DND-41 (cell line): ENCODE results near the gene NISCH.

Source experiments
- ATAC-seq: fragments of 200-7000 bp; cut with Tn5 transposase; 3 replicates; pipeline ENCODE4 v1.9.1; 2021; ENCODE audit warnings: low read depth; ENCODE audit not compliant: insufficient read depth
- DNase-seq: peaks from one replicate; pipeline ENCODE4 v3.0.0-alpha.2; 2020
- H2AFZ ChIP-seq: 2 replicates; pipeline ENCODE4 v1.6.0; 2012; ENCODE audit warnings: low read depth, low read length
- H3K27ac ChIP-seq: 2 replicates; pipeline ENCODE4 v1.5.1; 2012; ENCODE audit warnings: low read length, inconsistent platforms
- H3K27me3 ChIP-seq: fragments of 200-600 bp; sonication (generic); 2 replicates; pipeline ENCODE4 v1.6.0; 2012; ENCODE audit warnings: low read length, mild to moderate bottlenecking, inconsistent platforms; ENCODE audit not compliant: insufficient read depth, poor library complexity
- H3K36me3 ChIP-seq: 2 replicates; pipeline ENCODE4 v1.5.1; 2012; ENCODE audit warnings: low read length, inconsistent platforms; ENCODE audit not compliant: insufficient read depth
- H3K4me1 ChIP-seq: 2 replicates; pipeline ENCODE4 v1.5.1; 2012; ENCODE audit warnings: mild to moderate bottlenecking, low read length; ENCODE audit not compliant: insufficient read depth
- H3K4me2 ChIP-seq: 2 replicates; pipeline ENCODE4 v1.6.0; 2012; ENCODE audit warnings: mild to moderate bottlenecking, moderate library complexity, low read length, inconsistent platforms; ENCODE audit not compliant: insufficient read depth
- H3K4me3 ChIP-seq, 2 experiments: fragments of 200-600 bp in 1 of 2; shearing (Covaris generic) in 1 of 2; 2 replicates each; pipeline ENCODE4 v1.5.1; 2012 to 2016; ENCODE audit warnings: inconsistent platforms in 2 of 2, low read length in 2 of 2, mild to moderate bottlenecking in 2 of 2, low read depth in 1 of 2, moderate library complexity in 1 of 2
- H3K79me2 ChIP-seq: 2 replicates; pipeline ENCODE4 v1.6.0; 2012; ENCODE audit warnings: low read length, inconsistent platforms; ENCODE audit not compliant: insufficient read depth
- H3K9ac ChIP-seq: 2 replicates; pipeline ENCODE4 v1.6.0; 2012; ENCODE audit warnings: low read depth, mild to moderate bottlenecking, inconsistent platforms, low read length, moderate library complexity
- H3K9me3 ChIP-seq: 2 replicates; pipeline ENCODE4 v1.5.1; 2012; ENCODE audit warnings: low read length, moderate library complexity, mild to moderate bottlenecking, inconsistent platforms; ENCODE audit not compliant: insufficient read depth, severe bottlenecking
- H4K20me1 ChIP-seq: 2 replicates; pipeline ENCODE4 v1.6.0; 2012; ENCODE audit warnings: low read length; ENCODE audit not compliant: insufficient read depth
- EZH2 ChIP-seq: IDR thresholded peaks from 3 replicates; pipeline ENCODE4 v1.6.1; 2012; ENCODE audit warnings: borderline replicate concordance, low read depth, mild to moderate bottlenecking, moderate library complexity, low read length, inconsistent platforms; ENCODE audit not compliant: severe bottlenecking
- TF ChIP-seq, protein P1 (sequence below): IDR thresholded peaks from 2 replicates; pipeline ENCODE4 v1.5.1; 2012; ENCODE audit warnings: borderline replicate concordance, low read length, moderate library complexity, mild to moderate bottlenecking; ENCODE audit not compliant: poor library complexity, severe bottlenecking; ENCODE audit errors: extremely low read depth

Gene NISCH

DNA sequence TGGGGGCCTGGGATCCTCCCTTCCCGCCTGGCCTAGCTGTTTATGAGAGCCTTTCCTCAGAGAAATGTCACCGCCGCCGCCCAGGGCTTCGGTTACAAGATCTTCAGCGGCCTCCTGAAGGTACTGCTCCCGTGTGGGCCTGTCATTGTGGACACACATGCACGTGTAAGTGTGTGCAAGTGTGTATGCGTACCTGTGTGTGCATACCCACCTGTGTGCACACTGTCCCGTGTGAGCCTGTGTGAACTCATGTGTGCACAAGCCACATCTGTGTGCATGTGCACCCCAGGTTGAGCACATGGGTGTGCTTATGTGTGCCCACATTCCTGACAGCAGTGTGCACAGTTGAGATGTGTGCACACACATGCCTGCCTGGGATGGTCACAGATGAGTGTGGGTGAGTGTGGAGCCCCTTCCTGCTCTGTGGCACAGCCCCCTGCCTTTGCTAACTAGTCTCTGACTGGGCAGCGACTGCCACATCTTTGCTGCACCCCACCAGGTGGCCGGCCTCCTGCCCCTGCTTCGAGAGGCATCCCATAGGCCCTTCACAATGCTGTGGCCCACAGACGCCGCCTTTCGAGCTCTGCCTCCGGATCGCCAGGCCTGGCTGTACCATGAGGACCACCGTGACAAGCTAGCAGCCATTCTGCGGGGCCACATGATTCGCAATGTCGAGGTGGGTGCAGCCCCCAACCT lies 64.2 kb downstream of the NISCH start:
- TF ChIP-seq, protein P1, sequence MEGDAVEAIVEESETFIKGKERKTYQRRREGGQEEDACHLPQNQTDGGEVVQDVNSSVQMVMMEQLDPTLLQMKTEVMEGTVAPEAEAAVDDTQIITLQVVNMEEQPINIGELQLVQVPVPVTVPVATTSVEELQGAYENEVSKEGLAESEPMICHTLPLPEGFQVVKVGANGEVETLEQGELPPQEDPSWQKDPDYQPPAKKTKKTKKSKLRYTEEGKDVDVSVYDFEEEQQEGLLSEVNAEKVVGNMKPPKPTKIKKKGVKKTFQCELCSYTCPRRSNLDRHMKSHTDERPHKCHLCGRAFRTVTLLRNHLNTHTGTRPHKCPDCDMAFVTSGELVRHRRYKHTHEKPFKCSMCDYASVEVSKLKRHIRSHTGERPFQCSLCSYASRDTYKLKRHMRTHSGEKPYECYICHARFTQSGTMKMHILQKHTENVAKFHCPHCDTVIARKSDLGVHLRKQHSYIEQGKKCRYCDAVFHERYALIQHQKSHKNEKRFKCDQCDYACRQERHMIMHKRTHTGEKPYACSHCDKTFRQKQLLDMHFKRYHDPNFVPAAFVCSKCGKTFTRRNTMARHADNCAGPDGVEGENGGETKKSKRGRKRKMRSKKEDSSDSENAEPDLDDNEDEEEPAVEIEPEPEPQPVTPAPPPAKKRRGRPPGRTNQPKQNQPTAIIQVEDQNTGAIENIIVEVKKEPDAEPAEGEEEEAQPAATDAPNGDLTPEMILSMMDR, result no peak
- no peak overlapping the region for H2AFZ ChIP-seq
- H4K20me1 ChIP-seq, result no peaks in the 10 kb centered on the region; the same call in 1 of the 2 replicates
- H3K79me2 ChIP-seq, result no peaks in the 10 kb centered on the region
- H3K36me3 ChIP-seq, result no peaks in the 10 kb centered on the region
- no peaks in the 10 kb centered on the region for H3K4me1 ChIP-seq
- H3K27me3 ChIP-seq, result no peaks in the 10 kb centered on the region
- H3K9ac ChIP-seq, result no peak overlapping the region
- no peaks in the 10 kb centered on the region for H3K9me3 ChIP-seq
- no peak for DNase-seq
- no peak overlapping the region for H3K27ac ChIP-seq
- no peak for ATAC-seq
- H3K4me3 ChIP-seq, result no peak overlapping the region
- no peak overlapping the region for H3K4me2 ChIP-seq

DNA sequence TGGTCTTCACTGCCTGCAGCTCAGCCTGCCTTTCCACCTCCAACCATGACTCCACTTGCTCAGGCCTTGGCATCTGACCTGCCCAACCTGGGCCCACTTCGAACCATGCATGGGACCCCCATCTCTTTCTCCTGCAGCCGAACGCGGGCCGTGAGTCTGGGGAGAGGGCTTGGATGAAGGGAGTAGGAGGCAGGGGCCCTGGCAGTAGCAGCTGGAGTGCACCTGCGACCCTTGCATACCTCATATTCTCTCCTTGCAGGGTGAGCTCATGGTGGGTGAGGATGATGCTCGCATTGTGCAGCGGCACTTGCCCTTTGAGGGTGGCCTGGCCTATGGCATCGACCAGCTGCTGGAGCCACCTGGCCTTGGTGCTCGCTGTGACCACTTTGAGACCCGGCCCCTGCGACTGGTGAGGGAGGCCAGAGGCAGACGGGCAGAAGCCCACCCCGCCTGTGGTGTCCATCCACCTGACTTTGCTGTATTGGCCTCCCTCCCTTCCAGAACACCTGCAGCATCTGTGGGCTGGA lies 64.8 kb downstream of the NISCH start:
- Histone ChIP-seq H3K79me2 (no peaks in the 10 kb centered on the region), H3K4me3 (no peak overlapping the region), H3K4me1 (no peaks in the 10 kb centered on the region)

DNA sequence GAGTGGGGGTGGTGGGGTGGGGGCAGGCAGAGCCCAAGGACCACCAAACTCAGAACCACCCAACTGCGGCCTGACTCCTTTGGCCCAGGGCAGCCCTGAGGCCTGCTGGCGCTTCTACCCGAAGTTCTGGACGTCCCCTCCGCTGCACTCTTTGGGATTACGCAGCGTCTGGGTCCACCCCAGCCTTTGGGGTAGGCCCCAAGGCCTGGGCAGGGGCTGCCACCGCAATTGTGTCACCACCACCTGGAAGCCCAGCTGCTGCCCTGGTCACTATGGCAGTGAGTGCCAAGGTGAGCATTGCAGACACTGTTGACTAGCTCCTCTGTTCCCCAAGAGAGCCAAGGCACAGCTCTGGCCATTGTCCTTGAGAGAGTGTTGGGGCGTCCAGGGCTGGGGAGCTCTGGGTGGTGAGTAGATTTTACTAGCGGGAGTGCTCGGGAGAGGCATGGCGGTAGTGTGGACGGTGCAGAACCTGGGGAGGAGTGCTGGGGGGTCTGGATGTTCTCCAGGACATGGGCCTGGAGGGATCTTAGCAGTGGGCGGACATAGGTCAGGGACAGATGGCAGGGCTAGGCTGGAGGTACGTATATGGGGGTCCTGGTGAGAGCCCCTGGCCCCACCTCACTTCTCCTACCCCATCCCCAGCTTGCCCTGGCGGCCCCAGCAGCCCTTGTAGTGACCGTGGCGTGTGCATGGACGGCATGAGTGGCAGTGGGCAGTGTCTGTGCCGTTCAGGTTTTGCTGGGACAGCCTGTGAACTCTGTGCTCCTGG lies 65.5 kb downstream of the NISCH start:
- no peak for ATAC-seq
- H3K36me3 ChIP-seq, result no peaks in the 10 kb centered on the region

More for the DNA sequence above, 64.8 kb downstream of the NISCH start:
- DNase-seq (no peak), ATAC-seq (no peak)
- Histone ChIP-seq H3K9ac (no peak overlapping the region), H2AFZ (no peak overlapping the region), H3K9me3 (no peaks in the 10 kb centered on the region), H3K4me2 (no peak overlapping the region), H3K27me3 (no peaks in the 10 kb centered on the region), H3K36me3 (no peaks in the 10 kb centered on the region), H4K20me1 (no peaks in the 10 kb centered on the region; the same call in 1 of the 2 replicates), H3K27ac (no peak overlapping the region)
- TF ChIP-seq, protein P1, result no peak
- TF ChIP-seq EZH2, result no peak

More for the DNA sequence above, 65.5 kb downstream of the NISCH start:
- Histone ChIP-seq H3K27ac (no peak overlapping the region), H3K4me2 (no peak overlapping the region), H3K9me3 (no peaks in the 10 kb centered on the region), H3K4me3 (no peak overlapping the region), H2AFZ (no peak overlapping the region), H4K20me1 (no peaks in the 10 kb centered on the region; the same call in 1 of the 2 replicates), H3K9ac (no peak overlapping the region), H3K79me2 (no peaks in the 10 kb centered on the region), H3K27me3 (no peaks in the 10 kb centered on the region), H3K4me1 (no peaks in the 10 kb centered on the region)
- no peak for TF ChIP-seq EZH2
- TF ChIP-seq, protein P1, result no peak
- no peak for DNase-seq
